Right lobe of liver (tissue), 6 donors: ENCODE results near the gene HOXA9. TPM values are rescaled to one million over a fixed set of nuclear protein-coding genes. Genes with fewer than 3 reads are reported as not detected.

Experiments used
- ATAC-seq, 4 donors: fragments of 200-7000 bp; cut with Tn5 transposase; one replicate each; pipeline ENCODE4 v1.9.1; 2020; ENCODE audit warnings: mild to moderate bottlenecking in 4 of 4, moderate library complexity in 4 of 4
- DNase-seq, 3 donors: peaks; one replicate each; pipeline ENCODE4 v3.0.0-alpha.2; 2020
- H3K27ac ChIP-seq, 3 donors: fragments of 200-600 bp; one replicate each; pipeline ENCODE4 v1.8.0; 2022
- H3K27me3 ChIP-seq, 2 donors: fragments of 200-600 bp; one replicate each; pipeline ENCODE4 v1.8.0; 2022
- H3K36me3 ChIP-seq, 4 donors: fragments of 200-600 bp; sonication (generic) in 1 of 4; one replicate each; pipeline versions ENCODE4 v1.5.1 to v1.8.0; 2017 to 2022; ENCODE audit warnings: control low read depth in 1 of 4
- H3K4me1 ChIP-seq, 4 donors: fragments of 200-600 bp; sonication (generic) in 1 of 4; one replicate each; pipeline versions ENCODE4 v1.5.1 to v1.8.0; 2017 to 2022; ENCODE audit warnings: control low read depth in 1 of 4
- H3K4me3 ChIP-seq, 3 donors: fragments of 200-600 bp; one replicate each; pipeline ENCODE4 v1.8.0; 2022
- H3K9me3 ChIP-seq, 4 donors: fragments of 200-600 bp; sonication (generic) in 1 of 4; one replicate each; pipeline versions ENCODE4 v1.5.1 to v1.8.0; 2017 to 2022; ENCODE audit warnings: control low read depth in 1 of 4
- POLR2A ChIP-seq: fragments of 450-650 bp; IDR thresholded peaks from one replicate; pipeline ENCODE4 v1.6.1; 2017; ENCODE audit warnings: antibody characterized with exemption, mild to moderate bottlenecking
- WGBS: methylation state at CpG from one replicate; pipeline ENCODE4 v1.1.6; 2018; ENCODE audit warnings: low coverage, low lambda C conversion rate; ENCODE audit not compliant: insufficient coverage; ENCODE audit errors: missing lambda C conversion rate; 5-methylcytosine and 5-hydroxymethylcytosine counted together
- intact Hi-C, 2 donors: fragments of 100-400 bp; cut with DNase I; formaldehyde crosslinking; loops; one replicate each; pipeline versions ENCODE4 v1.11.2 to v1.14.1; 2022
- total RNA-seq, 6 experiments: library from RNA; depleted of rRNA in 2 of 6; stranded (reverse); fragments of >200 nt in 2 of 6; fragmentation: NEBNext Ultra II Directional in 3 of 6; extraction: Animal tissue kit (Norgen Biotek cat#: 25700) in 3 of 6; gene quantifications; one replicate each; pipeline versions ENCODE4 v1.1.0 to v1.2.4, GENCODE V29; 2016 to 2023
- TF ChIP-seq, protein P1 (sequence below), 4 donors: fragments of 200-600 bp in 3 of 4; fragments of 450-650 bp in 1 of 4; IDR thresholded peaks; one replicate each; pipeline versions ENCODE4 v1.5.1 to v1.8.0; 2016 to 2022; ENCODE audit warnings: antibody characterized with exemption in 4 of 4, mild to moderate bottlenecking in 2 of 4
- donor health status: DM: no; HTN: yes; CAD: no.
- donor health status: DM: no; HTN: no; CAD: no.
- donor health status: DM: no; HTN: no; CAD: no.
- donor health status: DM: no; HTN: yes; CAD: no.
- donor health status: DM: no; HTN: yes; CAD: no.

Gene HOXA9
- total RNA-seq, 6 experiments from 2014 or later: 0.09 TPM; not detected in 5

DNA sequence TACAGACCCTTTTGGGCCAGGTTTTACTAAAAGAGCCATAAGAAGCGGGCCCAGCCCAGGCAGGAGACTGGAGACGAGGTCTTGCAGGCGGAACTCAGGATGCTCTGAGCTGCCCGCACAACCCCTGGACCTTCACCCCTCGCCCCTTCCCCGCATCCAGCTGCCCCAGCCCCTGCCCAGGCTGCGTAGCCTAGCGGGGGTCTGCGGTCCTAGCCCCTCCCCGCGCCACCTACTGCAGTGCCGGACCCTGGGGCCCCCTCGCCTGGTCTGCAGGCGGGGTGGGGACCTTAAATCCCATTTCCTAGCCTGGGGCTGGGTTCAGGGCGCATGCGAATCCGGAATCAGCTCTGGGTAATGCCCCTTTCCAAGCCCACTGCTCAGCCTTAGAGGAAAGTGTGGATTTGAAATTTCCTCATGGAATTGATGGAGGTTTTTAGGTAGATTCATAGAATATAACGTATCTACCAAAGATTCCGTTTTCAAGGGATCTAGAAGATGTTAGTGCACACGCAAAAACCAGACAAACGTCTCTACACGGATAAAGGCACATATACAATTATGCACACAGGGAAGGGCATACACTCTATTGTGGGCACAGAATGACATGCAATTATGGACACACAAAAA, 12.4 kb downstream of the HOXA9 start:
- no peak overlapping the region for H3K4me3 ChIP-seq
- DNase-seq (peak in 2 of 3 donors; percentile 34 to 46), ATAC-seq (no peak)
- WGBS: 7% methylated on average over 10 of the region's 22 CpGs
- no peak overlapping the region for H3K27ac ChIP-seq
- peaks cover 0 to 7% (median 4%) of the 10 kb centered on the region in 4 donors for H3K4me1 ChIP-seq
- H3K9me3 ChIP-seq: no peaks in the 10 kb centered on the region
- TF ChIP-seq, protein P1, sequence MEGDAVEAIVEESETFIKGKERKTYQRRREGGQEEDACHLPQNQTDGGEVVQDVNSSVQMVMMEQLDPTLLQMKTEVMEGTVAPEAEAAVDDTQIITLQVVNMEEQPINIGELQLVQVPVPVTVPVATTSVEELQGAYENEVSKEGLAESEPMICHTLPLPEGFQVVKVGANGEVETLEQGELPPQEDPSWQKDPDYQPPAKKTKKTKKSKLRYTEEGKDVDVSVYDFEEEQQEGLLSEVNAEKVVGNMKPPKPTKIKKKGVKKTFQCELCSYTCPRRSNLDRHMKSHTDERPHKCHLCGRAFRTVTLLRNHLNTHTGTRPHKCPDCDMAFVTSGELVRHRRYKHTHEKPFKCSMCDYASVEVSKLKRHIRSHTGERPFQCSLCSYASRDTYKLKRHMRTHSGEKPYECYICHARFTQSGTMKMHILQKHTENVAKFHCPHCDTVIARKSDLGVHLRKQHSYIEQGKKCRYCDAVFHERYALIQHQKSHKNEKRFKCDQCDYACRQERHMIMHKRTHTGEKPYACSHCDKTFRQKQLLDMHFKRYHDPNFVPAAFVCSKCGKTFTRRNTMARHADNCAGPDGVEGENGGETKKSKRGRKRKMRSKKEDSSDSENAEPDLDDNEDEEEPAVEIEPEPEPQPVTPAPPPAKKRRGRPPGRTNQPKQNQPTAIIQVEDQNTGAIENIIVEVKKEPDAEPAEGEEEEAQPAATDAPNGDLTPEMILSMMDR (IDR thresholded peaks at IDR 0.05): no peak
- no peak for TF ChIP-seq POLR2A
- peaks cover 38 to 74% of the 10 kb centered on the region in 2 donors for H3K27me3 ChIP-seq
- intact Hi-C loops: loop anchor here in 1 of 2 donors (10.0 kb wide), 1 partner anchor 778 kb away; no protein-coding TSS in a partner anchor
- H3K36me3 ChIP-seq: no peaks in the 10 kb centered on the region

DNA sequence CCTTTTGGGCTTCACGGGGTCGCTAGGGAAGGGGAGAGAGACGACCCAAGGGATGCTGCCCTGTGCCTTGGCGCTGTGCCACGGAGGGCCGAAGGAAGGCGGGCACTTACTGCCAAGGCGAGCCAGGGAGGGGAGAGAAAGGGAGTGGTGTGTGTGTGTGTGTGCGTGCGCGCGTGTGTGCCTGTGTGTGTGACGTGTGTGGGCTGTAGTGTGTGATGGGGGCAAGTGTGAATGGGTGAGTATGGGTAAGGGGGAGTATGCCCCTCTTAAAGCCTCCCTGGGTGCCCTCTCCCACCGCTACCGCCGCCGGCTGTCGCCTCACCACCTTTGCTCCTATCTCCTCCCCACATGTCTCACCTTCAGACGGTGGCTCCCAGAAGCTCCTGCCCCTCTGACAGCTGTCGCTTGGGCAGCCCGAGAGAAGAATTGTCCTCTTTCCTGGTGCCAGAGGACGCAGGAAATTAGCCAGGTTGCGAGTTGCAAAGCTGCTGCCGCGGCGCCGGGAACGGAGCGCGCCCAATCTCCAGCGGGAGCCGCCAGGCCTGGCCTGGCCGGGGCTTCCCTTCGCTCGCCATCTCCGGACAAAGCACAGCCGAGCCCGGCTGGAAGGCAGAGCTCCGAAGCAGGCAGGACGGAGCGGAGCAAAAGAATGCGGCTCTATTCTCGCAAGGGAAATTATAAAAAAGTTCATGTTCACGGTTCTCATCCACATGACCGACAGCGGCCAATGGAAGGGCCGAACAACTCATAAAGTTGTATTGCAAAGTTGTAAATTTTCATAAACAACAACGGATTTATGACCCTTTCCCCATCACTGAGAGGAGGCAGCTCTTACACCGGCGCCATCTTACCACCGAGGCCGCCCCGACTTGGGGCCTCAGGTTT, 13.2 kb downstream of the HOXA9 start, which contains the start of gene HOXA3:
Gene HOXA3 (minus strand): TSS at position 653 of the 885 bp plus-strand sequence. CDS start 41,943 bp downstream, outside the sequence.
- DNase-seq: peak in 2 of 3 donors; percentile 31 to 47
- peaks cover 32 to 80% of the 10 kb centered on the region in 2 donors for H3K27me3 ChIP-seq
- no peaks in the 10 kb centered on the region for H3K36me3 ChIP-seq
- 7% methylated on average over 35 of the region's 53 CpGs for WGBS
- no peak for ATAC-seq
- peaks cover 0 to 7% (median 4%) of the 10 kb centered on the region in 4 donors for H3K4me1 ChIP-seq
- no peak within 1 kb of the TSS for H3K27ac ChIP-seq
- intact Hi-C loops: loop anchor here in 1 of 2 donors (10.0 kb wide), 1 partner anchor 777 kb away; no protein-coding TSS in a partner anchor
- no peaks in the 10 kb centered on the region for H3K9me3 ChIP-seq
- TF ChIP-seq, protein P1 (IDR thresholded peaks at IDR 0.05): no peak
- TF ChIP-seq POLR2A: no peak
- no peak within 1 kb of the TSS for H3K4me3 ChIP-seq

DNA sequence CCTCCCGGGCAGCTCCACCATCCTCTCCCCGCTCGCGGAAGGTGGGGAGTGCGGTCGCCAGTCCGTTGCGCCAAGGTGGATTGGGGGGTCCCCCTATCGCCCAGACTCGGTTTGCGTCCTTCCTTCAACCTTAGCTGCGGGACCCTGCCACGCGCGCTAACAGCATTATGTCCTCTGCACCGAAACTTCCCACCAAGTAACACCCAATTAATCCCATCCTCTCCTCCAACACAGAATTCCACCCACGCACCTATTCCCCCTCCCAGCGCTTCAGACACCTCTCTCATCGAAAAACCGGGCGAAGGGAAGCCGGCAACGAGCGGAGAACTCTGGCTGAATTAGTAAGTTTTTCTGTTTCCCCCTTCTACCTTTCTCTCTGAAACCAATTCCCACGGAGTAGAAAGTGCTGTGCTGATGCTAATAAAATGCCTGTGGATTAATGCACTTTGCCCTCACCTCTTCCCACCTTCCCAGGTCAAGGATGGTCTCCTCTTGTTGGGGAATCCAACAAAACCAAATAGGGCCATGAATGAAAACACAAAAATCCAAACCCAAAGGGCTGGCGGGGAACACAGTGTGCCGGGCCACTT, 13.9 kb downstream of the HOXA9 start:
- Histone ChIP-seq H3K27me3 (peaks cover 32 to 74% of the 10 kb centered on the region in 2 donors), H3K9me3 (no peaks in the 10 kb centered on the region), H3K4me3 (peak overlapping the region in 2 of 3 donors; percentile 7 to 37), H3K36me3 (no peaks in the 10 kb centered on the region), H3K27ac (no peak overlapping the region), H3K4me1 (peaks cover 0 to 7% (median 4%) of the 10 kb centered on the region in 4 donors)
- ATAC-seq (no peak), DNase-seq (peak in 2 of 3 donors; percentile 37 to 45)
- TF ChIP-seq POLR2A: no peak
- TF ChIP-seq, protein P1 (IDR thresholded peaks at IDR 0.05): no peak
- WGBS: 7% methylated on average over 16 of the region's 27 CpGs
- intact Hi-C loops: loop anchor here in 1 of 2 donors (10.0 kb wide), 1 partner anchor 777 kb away; no protein-coding TSS in a partner anchor
